ENCODE measurements around the gene NSG2. TPM values are rescaled to one million over a fixed set of nuclear protein-coding genes. Genes with fewer than 3 reads are reported as not detected.
"Not testable (repeated sequence)": the region's sequence is repeated elsewhere in the genome, so short reads cannot be mapped to it uniquely, and the experiment has no call there.

NSG2 gene
- polyA plus RNA-seq, 1 experiment: not detected

GRCh38 chr5:174008922-174009321, 36.6 kb upstream of the NSG2 start:
- no peak for DNase-seq (ENCODE audit: low read depth, low spot score)
- Histone ChIP-seq H3K27me3 (ENCODE audit: control insufficient read depth, insufficient read depth, low read length) (no peaks in the 10 kb centered on the region), H3K27ac (ENCODE audit: low read depth, low read length) (no peak overlapping the region), H3K9me3 (ENCODE audit: control insufficient read depth, insufficient read depth, low read length) (no peaks in the 10 kb centered on the region), H3K4me3 (ENCODE audit: low read depth, low read length) (no peak overlapping the region)
- POLR2A ChIA-PET: no interaction called here
- CTCF ChIA-PET: no interaction called here
- TF ChIP-seq, protein P1, sequence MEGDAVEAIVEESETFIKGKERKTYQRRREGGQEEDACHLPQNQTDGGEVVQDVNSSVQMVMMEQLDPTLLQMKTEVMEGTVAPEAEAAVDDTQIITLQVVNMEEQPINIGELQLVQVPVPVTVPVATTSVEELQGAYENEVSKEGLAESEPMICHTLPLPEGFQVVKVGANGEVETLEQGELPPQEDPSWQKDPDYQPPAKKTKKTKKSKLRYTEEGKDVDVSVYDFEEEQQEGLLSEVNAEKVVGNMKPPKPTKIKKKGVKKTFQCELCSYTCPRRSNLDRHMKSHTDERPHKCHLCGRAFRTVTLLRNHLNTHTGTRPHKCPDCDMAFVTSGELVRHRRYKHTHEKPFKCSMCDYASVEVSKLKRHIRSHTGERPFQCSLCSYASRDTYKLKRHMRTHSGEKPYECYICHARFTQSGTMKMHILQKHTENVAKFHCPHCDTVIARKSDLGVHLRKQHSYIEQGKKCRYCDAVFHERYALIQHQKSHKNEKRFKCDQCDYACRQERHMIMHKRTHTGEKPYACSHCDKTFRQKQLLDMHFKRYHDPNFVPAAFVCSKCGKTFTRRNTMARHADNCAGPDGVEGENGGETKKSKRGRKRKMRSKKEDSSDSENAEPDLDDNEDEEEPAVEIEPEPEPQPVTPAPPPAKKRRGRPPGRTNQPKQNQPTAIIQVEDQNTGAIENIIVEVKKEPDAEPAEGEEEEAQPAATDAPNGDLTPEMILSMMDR (IDR thresholded peaks at IDR 0.05; ENCODE audit: low read depth, low read length): no peak

DNA sequence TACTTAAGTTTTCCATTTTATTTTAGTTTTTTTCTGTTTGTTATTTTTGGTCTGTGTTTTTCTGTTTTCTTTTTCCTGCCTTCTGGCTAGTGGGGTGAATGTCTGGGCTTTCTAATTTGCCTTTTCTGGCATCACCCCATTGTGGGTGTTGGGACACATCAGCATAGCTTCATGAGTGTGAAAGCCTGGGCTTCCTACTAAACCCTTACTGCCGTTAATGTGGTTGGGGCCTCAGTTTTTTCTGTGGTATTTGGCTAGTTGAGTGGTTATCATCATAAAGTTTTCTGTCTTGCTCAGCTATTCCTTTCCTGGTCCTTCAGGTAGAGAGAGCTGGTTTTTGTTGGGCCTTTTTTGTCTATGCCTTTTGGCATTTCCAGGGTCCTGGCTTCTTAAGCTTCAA, 35.1 kb upstream of the NSG2 start:
- no peaks in the 10 kb centered on the region for H3K9me3 ChIP-seq (ENCODE audit: control insufficient read depth, insufficient read depth, low read length)
- POLR2A ChIA-PET: no interaction called here
- no peak overlapping the region for H3K4me3 ChIP-seq (ENCODE audit: low read depth, low read length)
- DNase-seq (ENCODE audit: low read depth, low spot score): no peak
- no peaks in the 10 kb centered on the region for H3K27me3 ChIP-seq (ENCODE audit: control insufficient read depth, insufficient read depth, low read length)
- CTCF ChIA-PET: no interaction called here
- TF ChIP-seq, protein P1 (IDR thresholded peaks at IDR 0.05; ENCODE audit: low read depth, low read length): no peak
- no peak overlapping the region for H3K27ac ChIP-seq (ENCODE audit: low read depth, low read length)

DNA sequence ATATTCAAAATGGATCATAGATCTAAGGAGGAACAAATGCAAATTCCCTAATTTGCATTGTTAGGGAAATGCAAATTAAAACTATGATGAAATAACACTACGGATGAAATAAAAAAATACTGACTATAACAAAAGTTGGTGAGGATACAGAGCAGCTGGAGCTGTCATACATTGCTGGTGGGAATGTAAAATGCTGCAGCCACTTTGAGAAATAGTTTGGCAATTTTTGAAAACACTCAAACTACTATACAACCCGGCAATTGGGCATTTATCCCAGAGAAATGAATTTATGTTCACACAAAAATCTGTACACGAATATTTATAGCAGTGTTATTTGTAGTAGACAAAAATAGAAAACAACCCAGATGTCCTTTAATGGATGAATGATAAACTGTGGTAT, 34.1 kb upstream of the NSG2 start:
- Histone ChIP-seq H3K27ac (ENCODE audit: low read depth, low read length) (no peak overlapping the region), H3K27me3 (ENCODE audit: control insufficient read depth, insufficient read depth, low read length) (no peaks in the 10 kb centered on the region), H3K9me3 (ENCODE audit: control insufficient read depth, insufficient read depth, low read length) (no peaks in the 10 kb centered on the region), H3K4me3 (ENCODE audit: low read depth, low read length) (no peak overlapping the region)
- ChIA-PET POLR2A (no interaction called here), CTCF (no interaction called here)
- DNase-seq (ENCODE audit: low read depth, low spot score): no peak
- TF ChIP-seq, protein P1 (IDR thresholded peaks at IDR 0.05; ENCODE audit: low read depth, low read length): no peak

- H3K27me3 ChIP-seq (ENCODE audit: control insufficient read depth, insufficient read depth, low read length); POLR2A ChIA-PET; H3K9me3 ChIP-seq (ENCODE audit: control insufficient read depth, insufficient read depth, low read length); H3K27ac ChIP-seq (ENCODE audit: low read depth, low read length); H3K4me3 ChIP-seq (ENCODE audit: low read depth, low read length): not testable (repeated sequence)
- TF ChIP-seq, protein P1 (IDR thresholded peaks at IDR 0.05; ENCODE audit: low read depth, low read length): peak; percentile 56
- CTCF ChIA-PET: interaction anchor here (0.6 to 1.0 kb wide), 3 partner anchors 25 to 1841 kb away, joined by 3 to 4 read pairs (median 3); no protein-coding TSS in a partner anchor
- DNase-seq (ENCODE audit: low read depth, low spot score): peak; percentile 16
Observed at GRCh38 chr5:174020069-174020927, 25.2 kb upstream of the NSG2 start.

GRCh38 chr5:174020928-174021304, 24.6 kb upstream of the NSG2 start:
- no peak overlapping the region for H3K4me3 ChIP-seq (ENCODE audit: low read depth, low read length)
- TF ChIP-seq, protein P1 (IDR thresholded peaks at IDR 0.05; ENCODE audit: low read depth, low read length): no peak
- H3K27ac ChIP-seq (ENCODE audit: low read depth, low read length): no peak overlapping the region
- no peak for DNase-seq (ENCODE audit: low read depth, low spot score)
- peaks cover 3% of the 10 kb centered on the region for H3K27me3 ChIP-seq (ENCODE audit: control insufficient read depth, insufficient read depth, low read length)
- no peaks in the 10 kb centered on the region for H3K9me3 ChIP-seq (ENCODE audit: control insufficient read depth, insufficient read depth, low read length)
- ChIA-PET POLR2A (no interaction called here), CTCF (interaction anchor here (0.6 to 1.0 kb wide), 2 partner anchors 25 to 1840 kb away, joined by 3 to 4 read pairs; no protein-coding TSS in a partner anchor)

Data from AG04450 (cell line).